K562 (cell line): Measurements from ENCODE around the gene RMI1. TPM values are rescaled to one million over a fixed set of nuclear protein-coding genes. Genes with fewer than 3 reads are reported as not detected.

Source experiments
- BHLHE40 ChIP-seq: IDR thresholded peaks from 2 replicates; pipeline ENCODE4 v1.6.1; 2011; ENCODE audit warnings: low read length, improper control_type of control experiment
- CXXC5 ChIP-seq: fragments of 250-450 bp; sonication (Bioruptor Pico); IDR thresholded peaks from 2 replicates; pipeline ENCODE4 v1.8.0; 2022; ENCODE audit warnings: inconsistent platforms, mild to moderate bottlenecking, moderate library complexity
- E2F6 ChIP-seq, 2 experiments: IDR thresholded peaks; 2 replicates each; pipeline ENCODE4 v1.6.1; 2011; ENCODE audit warnings: borderline replicate concordance in 1 of 2, control low read depth in 1 of 2, low read depth in 1 of 2, low read length in 1 of 2, mild to moderate bottlenecking in 1 of 2, mixed read lengths in 1 of 2, moderate library complexity in 1 of 2; ENCODE audit not compliant: insufficient read depth in 1 of 2, insufficient read length in 1 of 2, poor library complexity in 1 of 2, severe bottlenecking in 1 of 2; ENCODE audit errors: extremely low read depth in 1 of 2
- HCFC1 ChIP-seq: IDR thresholded peaks from 2 replicates; pipeline ENCODE4 v1.6.1; 2012; ENCODE audit warnings: low read depth, low read length, improper control_type of control experiment
- HDAC1 ChIP-seq, 2 experiments: fragments of 450-650 bp; IDR thresholded peaks; 2 replicates each; pipeline ENCODE4 v1.6.1; 2016 to 2017; ENCODE audit warnings: inconsistent platforms in 1 of 2, mild to moderate bottlenecking in 1 of 2, moderate library complexity in 1 of 2
- NBN ChIP-seq: fragments of 450-650 bp; IDR thresholded peaks from 2 replicates; pipeline ENCODE4 v1.6.1; 2016; ENCODE audit warnings: low read depth, mild to moderate bottlenecking
- PRDM10 ChIP-seq: fragments of 450-650 bp; IDR thresholded peaks from 2 replicates; pipeline ENCODE4 v1.6.1; 2018; ENCODE audit not compliant: partially characterized antibody
- PURB ChIP-seq: sonication (generic); formaldehyde crosslinking; IDR thresholded peaks from 2 replicates; pipeline ENCODE4 v1.9.0; 2021; ENCODE audit warnings: low read depth, mild to moderate bottlenecking, missing genetic modification reagents
- RERE ChIP-seq: sonication (generic); formaldehyde crosslinking; IDR thresholded peaks from 2 replicates; pipeline ENCODE4 v1.8.0; 2023; ENCODE audit warnings: missing genetic modification reagents, mild to moderate bottlenecking, borderline replicate concordance
- RHOXF2B ChIP-seq: fragments of 250-450 bp; sonication (Bioruptor Pico); conservative IDR thresholded peaks from 2 replicates; pipeline ENCODE4 v1.5.1; 2021
- U2AF1 ChIP-seq: fragments of 200-400 bp; formaldehyde crosslinking; optimal IDR thresholded peaks from 2 replicates; pipeline ENCODE3; 2017; ENCODE audit warnings: mild to moderate bottlenecking, low read depth, low read length, moderate library complexity
- ZBTB49 ChIP-seq: sonication (generic); formaldehyde crosslinking; IDR thresholded peaks from 2 replicates; pipeline ENCODE4 v1.8.0; 2022; ENCODE audit warnings: missing genetic modification reagents, mild to moderate bottlenecking, borderline replicate concordance
- ZC3H8 ChIP-seq: fragments of 450-650 bp; IDR thresholded peaks from 2 replicates; pipeline ENCODE4 v1.6.1; 2017
- ZNF282 ChIP-seq: sonication (generic); formaldehyde crosslinking; IDR thresholded peaks from 2 replicates; pipeline ENCODE4 v1.8.1; 2023; ENCODE audit warnings: missing genetic modification reagents
- ZSCAN29 ChIP-seq: fragments of 450-650 bp; IDR thresholded peaks from 2 replicates; pipeline ENCODE4 v1.6.1; 2017
- polyA plus RNA-seq, 8 experiments: library from polyadenylated mRNA; depleted of rRNA in 4 of 8; stranded (reverse) in 5 of 8; unstranded in 3 of 8; fragments of >200 nt; fragmentation: Nextera tagmentation in 2 of 8; fragmentation: Illumina TruSeq in 1 of 8; extraction: Ambion mirVana in 2 of 8; extraction: Trizol in 1 of 8; gene quantifications; 2 replicates each; pipeline versions ENCODE4 v1.2.1 to v1.2.3, GENCODE V29; 2011 to 2014; ENCODE audit warnings: inconsistent platforms in 1 of 8, missing spikeins in 1 of 8
- total RNA-seq, 7 experiments: library from RNA; depleted of rRNA in 6 of 7; stranded (reverse); fragments of >200 nt in 6 of 7; fragmentation: Illumina TruSeq in 2 of 7; extraction: Trizol in 2 of 7; gene quantifications; 2 replicates each; pipeline versions ENCODE4 v1.2.1 to v1.2.3, GENCODE V29; 2011 to 2021; ENCODE audit warnings: low replicate concordance in 1 of 7

Gene RMI1
- total and polyA plus RNA-seq, 9 of the 15 experiments (the other 6 are each of a cell fraction or from before 2014, with no cell fraction given): 3.0 to 17.4 (median 10.6) TPM

- no peak for TF ChIP-seq ZSCAN29
- no peak for TF ChIP-seq PURB (CRISPR knock-in tag)
- TF ChIP-seq U2AF1: peak; percentile 25
- TF ChIP-seq RHOXF2B: no peak
- no peak for TF ChIP-seq RERE (CRISPR knock-in tag)
- no peak for TF ChIP-seq PRDM10
- no peak for TF ChIP-seq NBN
- TF ChIP-seq HCFC1: no peak
- TF ChIP-seq E2F6 (IDR thresholded peaks at IDR 0.05; ENCODE audit: borderline replicate concordance in 1 of 2, extremely low read depth in 1 of 2, insufficient read depth in 1 of 2, insufficient read length in 1 of 2, low read depth in 1 of 2, low read length in 1 of 2, poor library complexity in 1 of 2, severe bottlenecking in 1 of 2): peak in 1 of 2 experiments; percentile 5
- TF ChIP-seq BHLHE40: no peak; the same call in 1 of the 2 replicates
- TF ChIP-seq HDAC1 (IDR thresholded peaks at IDR 0.05): peak in 1 of 2 experiments; percentile 43; a peak in 1 of 4 replicates
- TF ChIP-seq ZC3H8: no peak
- no peak for TF ChIP-seq ZBTB49 (CRISPR knock-in tag)
- no peak for TF ChIP-seq CXXC5 (CRISPR knock-in tag)
- TF ChIP-seq ZNF282 (CRISPR knock-in tag): no peak
Measured at GRCh38 chr9:83981126-83981871, 694 bp downstream of the RMI1 start (continued).
